Uterine smooth muscle cell (primary cell): ENCODE results near the gene GRIK4. TPM values are rescaled to one million over a fixed set of nuclear protein-coding genes. Genes with fewer than 3 reads are reported as not detected.

ENCODE experiments used
- total RNA-seq: library from RNA; depleted of rRNA; stranded (reverse); fragments of >200 nt; gene quantifications from 2 replicates; pipeline ENCODE4 v1.2.3, GENCODE V29; 2014

Gene GRIK4, protein sequence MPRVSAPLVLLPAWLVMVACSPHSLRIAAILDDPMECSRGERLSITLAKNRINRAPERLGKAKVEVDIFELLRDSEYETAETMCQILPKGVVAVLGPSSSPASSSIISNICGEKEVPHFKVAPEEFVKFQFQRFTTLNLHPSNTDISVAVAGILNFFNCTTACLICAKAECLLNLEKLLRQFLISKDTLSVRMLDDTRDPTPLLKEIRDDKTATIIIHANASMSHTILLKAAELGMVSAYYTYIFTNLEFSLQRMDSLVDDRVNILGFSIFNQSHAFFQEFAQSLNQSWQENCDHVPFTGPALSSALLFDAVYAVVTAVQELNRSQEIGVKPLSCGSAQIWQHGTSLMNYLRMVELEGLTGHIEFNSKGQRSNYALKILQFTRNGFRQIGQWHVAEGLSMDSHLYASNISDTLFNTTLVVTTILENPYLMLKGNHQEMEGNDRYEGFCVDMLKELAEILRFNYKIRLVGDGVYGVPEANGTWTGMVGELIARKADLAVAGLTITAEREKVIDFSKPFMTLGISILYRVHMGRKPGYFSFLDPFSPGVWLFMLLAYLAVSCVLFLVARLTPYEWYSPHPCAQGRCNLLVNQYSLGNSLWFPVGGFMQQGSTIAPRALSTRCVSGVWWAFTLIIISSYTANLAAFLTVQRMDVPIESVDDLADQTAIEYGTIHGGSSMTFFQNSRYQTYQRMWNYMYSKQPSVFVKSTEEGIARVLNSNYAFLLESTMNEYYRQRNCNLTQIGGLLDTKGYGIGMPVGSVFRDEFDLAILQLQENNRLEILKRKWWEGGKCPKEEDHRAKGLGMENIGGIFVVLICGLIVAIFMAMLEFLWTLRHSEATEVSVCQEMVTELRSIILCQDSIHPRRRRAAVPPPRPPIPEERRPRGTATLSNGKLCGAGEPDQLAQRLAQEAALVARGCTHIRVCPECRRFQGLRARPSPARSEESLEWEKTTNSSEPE
- under 0.01 and 0.12 TPM in 2 replicates for total RNA-seq

GRCh38 chr11:120511116-120511819 lies at the start of gene GRIK4:
Gene GRIK4, plus strand, starts transcription at chr11:120511748. Its CDS starts 148,571 bp downstream, at chr11:120660319.

DNA sequence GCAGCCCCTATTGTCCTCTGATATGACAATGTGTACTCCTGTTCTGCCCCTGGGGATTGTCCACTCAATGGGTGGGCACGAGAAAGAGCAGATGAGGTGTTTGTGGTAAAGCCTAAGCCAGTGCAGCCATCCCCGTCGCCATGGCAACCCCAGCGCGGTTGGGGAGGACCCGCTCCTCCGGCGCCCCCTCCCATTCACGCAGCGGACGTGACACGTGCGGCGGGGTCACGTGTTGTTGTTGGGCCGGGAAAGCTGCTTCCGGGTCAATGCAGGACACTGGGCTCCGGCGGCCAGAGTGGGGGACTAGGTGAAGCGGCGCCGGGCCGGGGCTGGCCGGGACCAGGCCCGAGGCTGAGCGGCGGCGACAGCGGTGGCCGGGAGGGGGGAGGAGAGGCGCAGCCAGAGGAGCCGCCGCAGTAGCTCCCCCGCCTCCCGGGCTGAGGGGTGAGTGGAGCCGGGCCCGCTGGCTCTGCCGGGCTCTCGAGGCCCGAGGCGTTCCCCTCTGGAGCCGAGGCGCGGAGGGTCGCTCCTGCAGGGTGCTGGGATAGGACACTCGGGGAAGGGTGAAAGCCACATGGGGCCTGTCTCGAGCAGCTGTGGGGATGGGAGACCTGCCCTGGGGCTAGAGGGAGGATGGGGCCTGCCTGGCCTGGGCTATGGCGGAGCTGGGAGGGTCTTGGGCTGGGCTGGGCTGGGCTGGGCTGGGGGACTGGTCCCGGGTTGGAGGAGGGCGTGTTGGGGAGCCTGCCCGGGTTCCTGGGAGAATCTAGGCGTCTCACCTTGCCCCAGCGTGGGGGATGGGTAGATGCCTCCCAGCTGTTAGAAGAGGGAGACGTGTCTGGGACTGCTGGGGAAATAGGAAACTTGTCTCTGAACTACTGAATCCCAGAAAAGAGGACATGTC lies 512.6 kb downstream of the GRIK4 start, which contains the start of gene TBCEL:
TSS of gene TBCEL (plus strand) at position 255 of the 904 bp plus-strand sequence. CDS start 21,589 bp downstream, outside the sequence.

Other genes with a start within 250 kb of the GRIK4 start
- gene TLCD5, start 186.4 kb upstream of the GRIK4 start, total RNA-seq: 9.1 and 10.1 TPM in 2 replicates
- 98.7 and 109 TPM in 2 replicates for gene ARHGEF12, start 175.3 kb upstream of the GRIK4 start, total RNA-seq